HG03460 (cell line): ENCODE results near the gene TIMP3.

Source experiments
- ATAC-seq: cut with Tn5 transposase; IDR thresholded peaks from one replicate; pipeline ENCODE4 v1.9.1; 2021; ENCODE audit not compliant: unreplicated experiment

Gene TIMP3

GRCh38 chr22:32785321-32786026 is 16.0 kb upstream of the TIMP3 start:
- ATAC-seq = no peak

DNA sequence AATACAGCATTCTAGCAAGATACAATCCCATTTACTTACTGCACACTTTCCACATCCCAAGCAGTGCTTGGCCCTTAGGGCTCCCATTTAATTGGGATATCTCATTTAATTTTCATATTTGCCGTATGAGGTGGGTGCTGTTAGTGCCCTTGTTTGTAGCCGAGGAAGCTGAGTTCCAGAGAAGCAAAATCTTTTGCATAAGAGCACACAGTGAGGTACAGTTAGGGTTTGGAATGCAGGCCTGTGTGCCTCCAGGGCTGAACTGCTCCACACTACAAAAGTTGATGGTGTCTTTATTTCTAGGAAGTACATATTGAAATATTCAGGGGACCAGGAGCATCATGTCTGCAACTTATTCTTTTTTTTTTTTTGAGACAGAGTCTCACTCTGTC is 15.5 kb upstream of the TIMP3 start:
- ATAC-seq = no peak

GRCh38 chr22:32788904-32789624 is 12.4 kb upstream of the TIMP3 start:
- no peak for ATAC-seq

DNA sequence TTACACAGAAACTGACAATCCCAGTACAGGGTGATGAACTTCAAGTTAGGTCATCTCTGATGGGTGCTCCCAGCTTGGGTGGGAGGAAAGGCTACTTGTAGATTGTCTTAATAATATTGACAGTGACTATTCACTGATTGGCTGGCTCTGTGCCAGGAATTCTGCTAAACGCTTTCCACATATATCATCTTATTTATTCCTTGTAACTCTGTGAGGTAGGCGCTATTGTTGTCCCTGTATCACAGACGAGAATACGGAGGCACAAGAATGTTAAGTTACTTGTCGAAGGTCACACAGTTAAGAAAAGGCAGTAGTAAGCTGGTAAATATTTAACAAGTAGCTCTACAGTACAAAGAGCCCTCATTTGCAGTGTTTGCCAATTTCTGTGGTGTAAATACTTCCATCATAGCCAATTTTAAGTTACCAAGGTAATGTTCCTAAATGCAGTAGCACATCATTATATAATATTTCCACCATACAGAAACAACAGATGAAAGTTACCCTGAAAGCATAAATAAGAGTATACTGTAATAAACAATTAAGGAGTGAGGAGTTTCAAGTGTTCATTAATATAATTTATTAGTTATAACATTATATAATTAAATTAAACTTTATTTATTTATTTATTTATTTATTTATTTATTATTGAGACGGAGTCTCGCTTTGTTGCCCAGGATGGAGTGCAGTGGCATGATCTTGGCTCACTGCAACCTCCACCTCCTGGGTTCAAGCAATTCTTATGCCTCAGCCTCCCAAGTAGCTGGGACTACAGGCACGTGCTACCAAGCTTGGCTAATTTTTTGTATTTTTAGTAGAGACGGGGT is 11.5 kb upstream of the TIMP3 start:
- ATAC-seq = no peak

GRCh38 chr22:32791056-32791455 is 10.4 kb upstream of the TIMP3 start:
- ATAC-seq = no peak

DNA sequence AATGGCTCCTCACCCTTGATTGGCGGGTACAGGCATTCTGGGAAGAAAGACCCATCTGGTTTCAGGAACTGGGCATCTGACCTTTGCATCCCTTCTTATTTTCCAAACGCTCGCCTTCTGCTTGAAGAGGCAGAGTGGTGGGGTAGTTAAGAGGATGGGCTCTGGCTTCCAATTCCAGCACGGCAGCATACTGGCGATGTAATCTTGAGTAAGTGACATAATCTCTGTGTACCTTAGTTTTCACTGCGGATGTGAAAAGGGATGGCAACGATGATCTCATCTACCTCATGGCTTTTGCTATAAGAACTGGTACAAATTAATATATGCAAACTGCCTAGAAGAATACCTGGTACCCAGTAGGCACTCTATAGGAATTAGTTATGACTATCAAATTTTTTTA is 10.0 kb upstream of the TIMP3 start:
- no peak for ATAC-seq

DNA sequence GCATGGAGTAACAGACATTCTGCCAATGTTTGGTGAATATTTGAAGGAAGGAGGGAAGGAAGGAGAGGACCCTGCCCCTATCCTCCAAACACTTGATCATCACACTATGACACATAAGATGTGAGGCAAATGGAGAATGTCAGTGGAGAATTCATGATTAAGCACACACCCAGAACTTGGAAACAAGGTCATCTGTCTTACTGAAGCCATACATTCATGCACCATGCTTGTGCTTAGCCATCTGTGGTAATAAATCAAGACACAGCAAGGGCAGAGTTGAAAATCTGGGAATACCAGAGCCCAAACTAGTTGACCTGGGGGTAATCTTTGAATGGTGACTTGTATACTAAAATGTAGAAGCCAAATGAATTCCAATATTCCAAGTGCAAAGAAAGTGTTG is 7.9 kb upstream of the TIMP3 start:
- ATAC-seq = no peak

- ATAC-seq = no peak
Measured at GRCh38 chr22:32794449-32795213, 6.9 kb upstream of the TIMP3 start.

- no peak for ATAC-seq
Measured at GRCh38 chr22:32795214-32795596, 6.3 kb upstream of the TIMP3 start.

DNA sequence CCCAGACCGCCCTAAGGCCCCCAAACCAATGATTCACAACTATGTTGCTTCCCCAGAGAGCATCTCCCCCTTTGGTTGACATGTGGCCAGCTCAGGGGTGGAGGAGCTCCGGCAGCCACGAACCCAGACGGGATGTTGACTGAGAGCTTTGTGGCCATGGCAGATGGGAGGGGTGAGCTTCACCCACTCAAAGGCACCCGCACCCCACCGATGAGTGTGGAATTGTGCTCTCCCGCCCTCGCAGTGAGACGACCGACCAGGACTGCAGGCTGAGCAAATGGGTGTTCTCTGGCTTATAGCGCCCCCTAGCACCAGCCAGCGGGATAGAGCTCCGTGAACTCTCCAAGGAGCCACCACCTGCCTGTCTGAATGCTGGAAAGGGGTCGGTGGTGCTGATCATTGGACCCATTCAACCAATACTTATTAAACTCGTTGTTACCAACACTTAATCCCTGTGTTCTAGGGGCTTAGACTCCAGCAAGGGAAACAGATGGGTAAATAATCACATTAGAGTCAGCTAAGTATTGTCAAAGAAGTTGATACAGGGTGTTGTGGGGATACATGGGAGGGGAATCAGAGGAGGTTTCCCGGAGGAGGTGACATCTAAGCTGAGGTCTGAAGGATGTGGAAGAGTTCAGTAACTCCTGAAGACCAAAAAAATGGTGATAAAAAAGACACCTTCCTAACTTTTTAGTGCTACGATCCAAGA is 4.5 kb upstream of the TIMP3 start:
- ATAC-seq = no peak

GRCh38 chr22:32799496-32799895 is 2.0 kb upstream of the TIMP3 start:
- no peak for ATAC-seq

DNA sequence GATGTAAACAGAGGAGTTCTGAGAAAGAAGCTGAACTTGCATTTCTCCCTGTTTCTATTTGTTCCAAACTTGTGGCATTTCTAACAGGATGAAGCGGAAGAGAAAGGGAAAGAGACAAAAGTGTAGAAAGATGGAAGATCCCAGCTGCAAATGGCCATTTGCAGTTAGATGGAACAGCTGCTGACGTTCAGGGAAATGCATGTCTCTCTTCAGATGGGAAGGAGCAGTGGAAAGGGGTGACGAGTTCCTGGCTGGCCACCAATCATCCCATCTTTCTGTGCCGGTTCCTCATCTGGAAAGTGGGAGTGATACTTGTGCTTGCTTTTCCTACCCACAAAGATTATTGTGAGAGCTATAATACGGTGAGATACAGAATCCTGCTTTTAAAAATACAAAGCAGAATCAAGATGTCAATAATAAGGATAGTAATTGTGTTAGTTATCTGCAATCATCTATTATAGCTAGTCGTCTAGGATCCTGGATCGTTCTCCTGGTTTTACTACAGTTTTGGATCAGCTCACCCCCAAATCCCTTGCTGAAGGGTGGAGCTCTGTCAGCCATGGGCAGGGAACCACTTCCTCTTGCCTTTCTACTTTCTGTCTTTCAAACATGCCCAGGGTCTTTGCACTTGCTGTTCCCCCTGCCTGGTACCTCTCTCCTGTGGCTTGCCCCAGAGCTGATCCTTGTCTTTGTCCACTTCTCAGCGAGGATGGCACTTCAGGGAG is 1.2 kb upstream of the TIMP3 start:
- ATAC-seq = no peak

DNA sequence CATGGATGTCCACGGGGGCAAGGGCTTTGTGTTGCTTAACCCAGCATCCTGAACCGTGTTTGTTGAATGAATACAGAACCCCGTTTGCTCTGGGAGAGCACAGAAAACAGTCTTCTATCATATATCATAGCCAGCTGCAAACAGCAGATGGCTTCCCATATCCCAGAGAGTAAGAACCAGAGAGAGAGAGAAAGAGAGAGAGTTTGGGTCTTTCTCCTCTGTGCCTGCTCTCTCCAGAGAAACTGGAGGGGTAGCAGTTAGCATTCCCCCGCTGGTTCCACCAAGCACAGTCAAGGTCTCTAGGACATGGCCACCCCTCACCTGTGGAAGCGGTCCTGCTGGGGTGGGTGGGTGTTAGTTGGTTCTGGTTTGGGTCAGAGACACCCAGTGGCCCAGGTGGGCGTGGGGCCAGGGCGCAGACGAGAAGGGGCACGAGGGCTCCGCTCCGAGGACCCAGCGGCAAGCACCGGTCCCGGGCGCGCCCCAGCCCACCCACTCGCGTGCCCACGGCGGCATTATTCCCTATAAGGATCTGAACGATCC is 440 bp upstream of the TIMP3 start:
- ATAC-seq = no peak

DNA sequence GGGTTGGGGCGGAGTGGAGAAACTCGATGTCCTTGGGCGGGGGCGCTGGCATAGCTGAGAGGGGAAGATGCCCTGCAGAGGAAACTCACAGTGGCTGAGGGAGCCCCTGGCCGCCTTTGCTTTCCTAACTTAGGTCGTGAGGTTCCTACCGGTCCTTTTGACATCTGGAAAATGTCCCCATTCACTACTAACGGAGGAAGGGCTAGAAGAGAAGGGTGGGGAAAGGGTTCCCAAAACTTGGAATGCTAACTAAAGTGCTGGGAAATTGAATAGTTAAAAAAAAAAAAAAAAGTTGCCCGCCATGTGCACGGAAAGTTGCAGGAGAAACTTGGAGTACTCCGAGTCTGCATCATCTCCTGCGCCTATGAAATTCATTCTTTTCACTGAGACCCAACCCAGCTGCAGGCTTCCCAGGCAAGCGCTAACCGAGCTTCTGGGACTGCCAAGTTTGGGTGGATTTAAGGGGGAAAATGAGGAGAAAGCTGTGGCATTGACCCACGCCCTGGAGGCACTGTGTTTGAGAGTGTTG is 796 bp downstream of the TIMP3 start:
- no peak for ATAC-seq

- no peak for ATAC-seq
Measured at GRCh38 chr22:32803020-32803737, 1.7 kb downstream of the TIMP3 start.

- no peak for ATAC-seq
Measured at GRCh38 chr22:32803738-32804435, 2.4 kb downstream of the TIMP3 start.

GRCh38 chr22:32804531-32805360 is 3.2 kb downstream of the TIMP3 start:
- no peak for ATAC-seq
